ENCODE data around the gene TMEM161A.

- TF ChIP-seq CTCF (IDR thresholded peaks at IDR 0.05) (no peak), POLR2A (IDR thresholded peaks at IDR 0.05) (no peak)
Measured at GRCh38 chr19:19140476-19140875, 2.2 kb upstream of the TMEM161A start.

All from heart left ventricle (tissue), 13 donors.